Measurements from ENCODE around the gene PIGL.
"Not testable (repeated sequence)": the region's sequence is repeated elsewhere in the genome, so short reads cannot be mapped to it uniquely, and the experiment has no call there.

DNA sequence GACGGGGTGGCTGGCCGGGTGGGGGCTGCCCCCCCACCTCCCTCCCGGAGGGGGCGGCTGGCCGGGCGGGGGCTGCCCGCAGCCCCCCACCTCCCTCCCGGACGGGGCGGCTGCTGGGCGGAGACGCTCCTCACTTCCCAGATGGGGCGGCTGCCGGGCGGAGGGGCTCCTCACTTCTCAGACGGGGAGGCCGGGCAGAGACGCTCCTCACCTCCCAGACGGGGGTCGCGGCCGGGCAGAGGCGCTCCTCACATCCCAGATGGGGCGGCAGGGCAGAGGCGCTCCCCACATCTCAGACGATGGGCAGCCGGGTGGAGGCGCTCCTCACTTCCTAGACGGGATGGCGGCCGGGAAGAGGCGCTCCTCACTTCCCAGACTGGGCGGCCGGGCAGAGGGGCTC is 95.1 kb downstream of the PIGL start:
- TF ChIP-seq CTCF (IDR thresholded peaks at IDR 0.05); EZH2 (IDR thresholded peaks at IDR 0.05; ENCODE audit: borderline replicate concordance, insufficient read depth, low read depth, low read length, poor library complexity, severe bottlenecking): not testable (repeated sequence)

Data from B cell (primary cell).